OCI-LY7 (cell line): ENCODE measurements around the gene SPIB.

ENCODE experiments used
- EZH2phosphoT487 ChIP-seq: fragments of 200-600 bp; sonication (generic); IDR thresholded peaks from 2 replicates; pipeline ENCODE4 v1.6.1; 2018; ENCODE audit warnings: low read depth, borderline replicate concordance, mild to moderate bottlenecking, mixed run types, antibody characterized with exemption, low read length, moderate library complexity, mixed read lengths
- TF ChIP-seq, protein P1 (sequence below): fragments of 200-600 bp; sonication (generic); conservative IDR thresholded peaks from 2 replicates; pipeline ENCODE4 v1.5.1; 2014; ENCODE audit warnings: mild to moderate bottlenecking, antibody characterized with exemption, low read length, moderate library complexity, mixed read lengths

GRCh38 chr19:50432221-50433028, 13.7 kb downstream of the SPIB start, which contains the start of gene MYBPC2:
- TF ChIP-seq, protein P1, sequence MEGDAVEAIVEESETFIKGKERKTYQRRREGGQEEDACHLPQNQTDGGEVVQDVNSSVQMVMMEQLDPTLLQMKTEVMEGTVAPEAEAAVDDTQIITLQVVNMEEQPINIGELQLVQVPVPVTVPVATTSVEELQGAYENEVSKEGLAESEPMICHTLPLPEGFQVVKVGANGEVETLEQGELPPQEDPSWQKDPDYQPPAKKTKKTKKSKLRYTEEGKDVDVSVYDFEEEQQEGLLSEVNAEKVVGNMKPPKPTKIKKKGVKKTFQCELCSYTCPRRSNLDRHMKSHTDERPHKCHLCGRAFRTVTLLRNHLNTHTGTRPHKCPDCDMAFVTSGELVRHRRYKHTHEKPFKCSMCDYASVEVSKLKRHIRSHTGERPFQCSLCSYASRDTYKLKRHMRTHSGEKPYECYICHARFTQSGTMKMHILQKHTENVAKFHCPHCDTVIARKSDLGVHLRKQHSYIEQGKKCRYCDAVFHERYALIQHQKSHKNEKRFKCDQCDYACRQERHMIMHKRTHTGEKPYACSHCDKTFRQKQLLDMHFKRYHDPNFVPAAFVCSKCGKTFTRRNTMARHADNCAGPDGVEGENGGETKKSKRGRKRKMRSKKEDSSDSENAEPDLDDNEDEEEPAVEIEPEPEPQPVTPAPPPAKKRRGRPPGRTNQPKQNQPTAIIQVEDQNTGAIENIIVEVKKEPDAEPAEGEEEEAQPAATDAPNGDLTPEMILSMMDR, result no peak
- TF ChIP-seq EZH2phosphoT487, result no peak
